ENCODE data around the gene SVOP. TPM values are rescaled to one million over a fixed set of nuclear protein-coding genes. Genes with fewer than 3 reads are reported as not detected.

SVOP gene
- total and polyA plus RNA-seq, 2 of the 8 experiments (the other 6 are each of a cell fraction or from before 2014, with no cell fraction given) = 0.06 TPM; not detected in 1

GRCh38 chr12:108949976-108950375 is 70.9 kb downstream of the SVOP start (continued):
- TF ChIP-seq TAF1 (IDR thresholded peaks at IDR 0.05; ENCODE audit: low read depth, low read length) = no peak
- TF ChIP-seq SIN3A (conservative IDR thresholded peaks at IDR 0.05 in 1 of 2, IDR thresholded peaks at IDR 0.05 in 1 of 2; ENCODE audit: low read depth in 1 of 2, low read length in 2 of 2) = no peak
- TF ChIP-seq SP1 (IDR thresholded peaks at IDR 0.05; ENCODE audit: low read depth, low read length) = no peak
- TF ChIP-seq CHD1 (IDR thresholded peaks at IDR 0.05; ENCODE audit: low read depth, low read length) = no peak
- TF ChIP-seq, protein P1, sequence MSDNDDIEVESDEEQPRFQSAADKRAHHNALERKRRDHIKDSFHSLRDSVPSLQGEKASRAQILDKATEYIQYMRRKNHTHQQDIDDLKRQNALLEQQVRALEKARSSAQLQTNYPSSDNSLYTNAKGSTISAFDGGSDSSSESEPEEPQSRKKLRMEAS (IDR thresholded peaks at IDR 0.05) = no peak
- TF ChIP-seq CTBP2 (IDR thresholded peaks at IDR 0.05; ENCODE audit: borderline replicate concordance, insufficient read depth, insufficient read length, low read length) = no peak
- no peak for TF ChIP-seq SIRT6 (IDR thresholded peaks at IDR 0.05; ENCODE audit: low read length)
